IMR-90 (cell line): ENCODE measurements around the gene GOLGA1. TPM values are rescaled to one million over a fixed set of nuclear protein-coding genes. Genes with fewer than 3 reads are reported as not detected.

Source experiments
- ATAC-seq: fragments of 200-7000 bp; cut with Tn5 transposase; 2 replicates; pipeline ENCODE4 v1.9.1; 2020; ENCODE audit warnings: low read depth, mild to moderate bottlenecking, moderate library complexity
- BruUV-seq: library from RNA; stranded (reverse); fragments of 400-500 nt; replicated peaks from 2 replicates; lab custom pipeline; 2021; lab: Mats Ljungman, UMichigan
- CTCF ChIA-PET: fragments of 300-600 bp; formaldehyde crosslinking; extraction: SDS; loops from one replicate; lab custom pipeline; 2021; ENCODE audit warnings: antibody characterized with exemption; lab: Yijun Ruan, JAX
- POLR2A ChIA-PET: fragments of 300-600 bp; sonication (Branson Sonifier 250); formaldehyde crosslinking; loops from one replicate; lab custom pipeline; 2022; ENCODE audit warnings: antibody characterized with exemption; ENCODE audit not compliant: unreplicated experiment; lab: Charles Lee
- DNase-seq: peaks from one replicate; pipeline ENCODE4 v3.0.0; 2013
- H2AFZ ChIP-seq: replicated peaks from 2 replicates; pipeline ENCODE3; 2013; ENCODE audit warnings: low read length, mild to moderate bottlenecking; ENCODE audit not compliant: poor library complexity
- H2AK5ac ChIP-seq: 2 replicates; pipeline ENCODE4 v1.6.1; 2013; ENCODE audit warnings: low read depth, low read length, inconsistent platforms
- H2AK9ac ChIP-seq: replicated peaks from 2 replicates; pipeline ENCODE3; 2013; ENCODE audit warnings: mild to moderate bottlenecking, low read depth, low read length, moderate library complexity; ENCODE audit not compliant: poor library complexity
- H2BK120ac ChIP-seq: 2 replicates; pipeline ENCODE4 v1.6.1; 2013; ENCODE audit warnings: low read depth, low read length, inconsistent platforms
- H2BK15ac ChIP-seq: 3 replicates; pipeline ENCODE4 v1.6.1; 2013; ENCODE audit warnings: low read depth, low read length, inconsistent platforms
- H2BK20ac ChIP-seq: 2 replicates; pipeline ENCODE4 v1.6.1; 2013; ENCODE audit warnings: low read depth, mild to moderate bottlenecking, inconsistent platforms, low read length, moderate library complexity
- H2BK5ac ChIP-seq: 2 replicates; pipeline ENCODE4 v1.6.1; 2013; ENCODE audit warnings: mild to moderate bottlenecking, low read depth, low read length, inconsistent platforms; ENCODE audit not compliant: poor library complexity, severe bottlenecking
- H3K14ac ChIP-seq: replicated peaks from 2 replicates; pipeline ENCODE4 v1.6.1; 2013; ENCODE audit warnings: low read depth, low read length, inconsistent platforms
- H3K18ac ChIP-seq: 2 replicates; pipeline ENCODE4 v1.6.1; 2013; ENCODE audit warnings: low read depth, low read length, control low read depth
- H3K23ac ChIP-seq: 2 replicates; pipeline ENCODE4 v1.6.1; 2013; ENCODE audit warnings: low read depth, low read length, inconsistent platforms
- H3K27ac ChIP-seq: 2 replicates; pipeline ENCODE4 v1.5.1; 2013; ENCODE audit warnings: mild to moderate bottlenecking, control low read depth, low read length; ENCODE audit not compliant: insufficient read depth
- H3K27me3 ChIP-seq: 2 replicates; pipeline ENCODE4 v1.6.1; 2013; ENCODE audit warnings: low read length; ENCODE audit not compliant: control insufficient read depth, insufficient read depth
- H3K36me3 ChIP-seq: 2 replicates; pipeline ENCODE4 v1.6.1; 2013; ENCODE audit warnings: low read length, mixed read lengths; ENCODE audit not compliant: control insufficient read depth, insufficient read depth
- H3K4ac ChIP-seq: 2 replicates; pipeline ENCODE4 v1.6.1; 2013; ENCODE audit warnings: low read depth, low read length, inconsistent platforms
- H3K4me1 ChIP-seq: 2 replicates; pipeline ENCODE4 v1.6.1; 2013; ENCODE audit warnings: low read length, mixed read lengths; ENCODE audit not compliant: control insufficient read depth, insufficient read depth
- H3K4me2 ChIP-seq: 2 replicates; pipeline ENCODE4 v1.6.1; 2013; ENCODE audit warnings: low read depth, mild to moderate bottlenecking, control low read depth, low read length, moderate library complexity
- H3K4me3 ChIP-seq: 2 replicates; pipeline ENCODE4 v1.5.1; 2013; ENCODE audit warnings: low read depth, mild to moderate bottlenecking, control low read depth, low read length, moderate library complexity; ENCODE audit not compliant: insufficient read depth
- H3K56ac ChIP-seq: 2 replicates; pipeline ENCODE4 v1.6.1; 2013; ENCODE audit warnings: low read length, inconsistent platforms; ENCODE audit not compliant: insufficient read depth; ENCODE audit errors: extremely low read depth
- H3K79me1 ChIP-seq, 2 experiments: 2 replicates each; pipeline ENCODE4 v1.6.1; 2013; ENCODE audit warnings: low read length in 2 of 2, inconsistent platforms in 1 of 2, low read depth in 1 of 2
- H3K9ac ChIP-seq: 2 replicates; pipeline ENCODE4 v1.6.1; 2013; ENCODE audit warnings: low read depth, low read length, control low read depth
- H3K9me1 ChIP-seq: 2 replicates; pipeline ENCODE4 v1.6.1; 2013; ENCODE audit warnings: low read length, inconsistent platforms; ENCODE audit not compliant: insufficient read depth
- H3K9me3 ChIP-seq: 2 replicates; pipeline ENCODE4 v1.6.1; 2013; ENCODE audit warnings: low read length; ENCODE audit not compliant: control insufficient read depth, insufficient read depth
- H4K20me1 ChIP-seq: 2 replicates; pipeline ENCODE4 v1.6.1; 2013; ENCODE audit warnings: low read length, inconsistent platforms; ENCODE audit not compliant: insufficient read depth
- H4K5ac ChIP-seq: 2 replicates; pipeline ENCODE4 v1.6.1; 2013; ENCODE audit warnings: mild to moderate bottlenecking, low read depth, low read length, control low read depth
- H4K8ac ChIP-seq, 2 experiments: 2 replicates each; pipeline ENCODE4 v1.6.1; 2013; ENCODE audit warnings: low read depth in 2 of 2, low read length in 2 of 2, control low read depth in 1 of 2, inconsistent platforms in 1 of 2
- H4K91ac ChIP-seq: 2 replicates; pipeline ENCODE4 v1.6.1; 2013; ENCODE audit warnings: low read depth, low read length, inconsistent platforms; ENCODE audit not compliant: insufficient read depth
- CEBPB ChIP-seq: IDR thresholded peaks from 2 replicates; pipeline ENCODE4 v1.6.1; 2012; ENCODE audit warnings: low read depth, low read length, improper control_type of control experiment
- CHD1 ChIP-seq: IDR thresholded peaks from 2 replicates; pipeline ENCODE4 v1.6.1; 2012; ENCODE audit warnings: low read depth, low read length, improper control_type of control experiment
- NFE2L2 ChIP-seq: fragments of 150-350 bp; IDR thresholded peaks from 2 replicates; pipeline ENCODE4 v1.6.1; 2016; ENCODE audit warnings: low read depth, mild to moderate bottlenecking, low read length
- POLR2A ChIP-seq: IDR thresholded peaks from 2 replicates; pipeline ENCODE4 v1.6.1; 2012; ENCODE audit warnings: mild to moderate bottlenecking, low read depth, low read length
- RAD21 ChIP-seq: IDR thresholded peaks from 2 replicates; pipeline ENCODE4 v1.6.1; 2012; ENCODE audit warnings: low read length, improper control_type of control experiment
- RCOR1 ChIP-seq: IDR thresholded peaks from 2 replicates; pipeline ENCODE4 v1.6.1; 2012; ENCODE audit warnings: mild to moderate bottlenecking, low read length, improper control_type of control experiment; ENCODE audit not compliant: insufficient replicate concordance
- SMC3 ChIP-seq: fragments of 150-350 bp; IDR thresholded peaks from 2 replicates; pipeline ENCODE4 v1.6.1; 2016; ENCODE audit warnings: low read depth, mild to moderate bottlenecking, antibody characterized with exemption, low read length, moderate library complexity
- WGBS, 2 experiments: methylation state at CpG; one replicate each; pipeline versions ENCODE4 v1.1.5 to v1.1.7; 2013; ENCODE audit warnings: missing lambda C conversion rate in 2 of 2; ENCODE audit not compliant: insufficient read length in 1 of 2; ENCODE audit errors: extremely low coverage in 2 of 2; 5-methylcytosine and 5-hydroxymethylcytosine counted together
- dilution Hi-C: fragments of 300-500 bp; cut with HindIII; formaldehyde crosslinking; loops from one replicate; pipeline ENCODE4 v1.14.3; 2018; ENCODE audit warnings: low sequenced_read_pairs; ENCODE audit not compliant: unreplicated experiment
- in situ Hi-C: fragments of 300-500 bp; cut with MboI; formaldehyde crosslinking; loops from 3 replicates; pipeline ENCODE4 v1.14.3; 2019; ENCODE audit warnings: low sequenced_read_pairs, inconsistent platforms, mixed read lengths
- intact Hi-C: fragments of 100-400 bp; cut with micrococcal nuclease; formaldehyde crosslinking; loops from 2 replicates; pipeline ENCODE4 v1.10.0; 2022
- polyA plus RNA-seq, 3 experiments: library from polyadenylated mRNA; depleted of rRNA; stranded (reverse); fragments of >200 nt; gene quantifications; 2 replicates each; pipeline ENCODE4 v1.2.3, GENCODE V29; 2012; ENCODE audit warnings: low replicate concordance in 1 of 3
- total RNA-seq: library from RNA; depleted of rRNA; stranded (reverse); fragments of >200 nt; gene quantifications from 2 replicates; pipeline ENCODE4 v1.2.3, GENCODE V29; 2012
- TF ChIP-seq, protein P1 (sequence below): conservative IDR thresholded peaks from 2 replicates; pipeline ENCODE4 v1.5.1; 2012; ENCODE audit warnings: mild to moderate bottlenecking, low read depth, low read length, improper control_type of control experiment
- TF ChIP-seq, protein P2 (sequence below): fragments of 150-350 bp; IDR thresholded peaks from 2 replicates; pipeline ENCODE4 v1.6.1; 2016; ENCODE audit warnings: low read depth, mild to moderate bottlenecking, low read length, moderate library complexity, borderline replicate concordance
- TF ChIP-seq, protein P3 (sequence below): fragments of 150-350 bp; IDR thresholded peaks from 2 replicates; pipeline ENCODE4 v1.6.1; 2017; ENCODE audit warnings: mild to moderate bottlenecking, antibody characterized with exemption, low read length, low read depth

The GOLGA1 gene
- total and polyA plus RNA-seq, 2 of the 4 experiments (the other 2 are of a cell fraction): 10.6 to 12.7 TPM

DNA sequence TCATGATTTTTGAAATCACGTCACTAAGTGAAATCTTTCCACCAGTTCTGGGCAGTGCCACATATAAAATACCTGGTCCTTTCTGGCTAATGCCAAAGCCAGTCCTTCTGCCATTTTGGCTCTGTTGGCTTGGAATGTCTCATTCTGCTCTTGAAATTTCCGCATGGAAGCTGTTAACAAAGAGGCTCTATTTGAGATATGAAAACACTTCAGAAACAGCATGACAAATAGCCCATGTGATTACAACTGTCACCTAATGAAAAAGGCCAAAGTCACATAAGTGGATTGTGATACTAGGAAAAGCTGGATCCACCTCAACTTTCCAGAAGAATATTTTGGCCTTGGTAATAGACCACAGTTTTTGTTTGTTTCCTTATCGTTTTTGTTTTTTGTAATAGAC lies 12.8 kb downstream of the GOLGA1 start:
- Histone ChIP-seq H3K14ac (no peak overlapping the region), H4K5ac (no peak overlapping the region), H3K4me2 (no peak overlapping the region), H3K27ac (no peak overlapping the region), H2BK15ac (no peak overlapping the region), H4K8ac (no peak overlapping the region), H3K36me3 (peaks cover 13% of the 10 kb centered on the region), H3K9ac (no peak overlapping the region), H2BK20ac (no peak overlapping the region), H3K4me1 (no peaks in the 10 kb centered on the region), H3K18ac (no peak overlapping the region), H3K4ac (no peak overlapping the region), H2AFZ (no peak overlapping the region), H4K20me1 (no peaks in the 10 kb centered on the region), H4K91ac (no peak overlapping the region), H3K4me3 (no peak overlapping the region), H3K56ac (no peak overlapping the region), H2BK120ac (no peak overlapping the region), H3K23ac (no peak overlapping the region), H3K27me3 (no peaks in the 10 kb centered on the region), H2BK5ac (no peak overlapping the region), H2AK5ac (no peak overlapping the region), H3K9me1 (0 out of 2 replicates have a peak, but pooled peaks cover 3% of the 10 kb centered on the region), H3K79me1 (peaks cover 0 to 3% of the 10 kb centered on the region in 2 experiments; a peak in 2 of 4 replicates), H2AK9ac (no peak overlapping the region), H3K9me3 (no peaks in the 10 kb centered on the region)
- ChIA-PET POLR2A (interaction anchor here (0.7 kb wide), 1 partner anchor 50 kb away, joined by 3 read pairs; no protein-coding TSS in a partner anchor), CTCF (interaction anchor here (1.0 kb wide), 1 partner anchor 415 kb away, joined by 3 read pairs; no protein-coding TSS in a partner anchor)
- no peak for DNase-seq
- TF ChIP-seq CHD1 (no peak), RAD21 (no peak), POLR2A (no peak), SMC3 (no peak), RCOR1 (no peak), CEBPB (no peak), NFE2L2 (no peak)
- TF ChIP-seq, protein P1, sequence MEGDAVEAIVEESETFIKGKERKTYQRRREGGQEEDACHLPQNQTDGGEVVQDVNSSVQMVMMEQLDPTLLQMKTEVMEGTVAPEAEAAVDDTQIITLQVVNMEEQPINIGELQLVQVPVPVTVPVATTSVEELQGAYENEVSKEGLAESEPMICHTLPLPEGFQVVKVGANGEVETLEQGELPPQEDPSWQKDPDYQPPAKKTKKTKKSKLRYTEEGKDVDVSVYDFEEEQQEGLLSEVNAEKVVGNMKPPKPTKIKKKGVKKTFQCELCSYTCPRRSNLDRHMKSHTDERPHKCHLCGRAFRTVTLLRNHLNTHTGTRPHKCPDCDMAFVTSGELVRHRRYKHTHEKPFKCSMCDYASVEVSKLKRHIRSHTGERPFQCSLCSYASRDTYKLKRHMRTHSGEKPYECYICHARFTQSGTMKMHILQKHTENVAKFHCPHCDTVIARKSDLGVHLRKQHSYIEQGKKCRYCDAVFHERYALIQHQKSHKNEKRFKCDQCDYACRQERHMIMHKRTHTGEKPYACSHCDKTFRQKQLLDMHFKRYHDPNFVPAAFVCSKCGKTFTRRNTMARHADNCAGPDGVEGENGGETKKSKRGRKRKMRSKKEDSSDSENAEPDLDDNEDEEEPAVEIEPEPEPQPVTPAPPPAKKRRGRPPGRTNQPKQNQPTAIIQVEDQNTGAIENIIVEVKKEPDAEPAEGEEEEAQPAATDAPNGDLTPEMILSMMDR: no peak
- TF ChIP-seq, protein P2, sequence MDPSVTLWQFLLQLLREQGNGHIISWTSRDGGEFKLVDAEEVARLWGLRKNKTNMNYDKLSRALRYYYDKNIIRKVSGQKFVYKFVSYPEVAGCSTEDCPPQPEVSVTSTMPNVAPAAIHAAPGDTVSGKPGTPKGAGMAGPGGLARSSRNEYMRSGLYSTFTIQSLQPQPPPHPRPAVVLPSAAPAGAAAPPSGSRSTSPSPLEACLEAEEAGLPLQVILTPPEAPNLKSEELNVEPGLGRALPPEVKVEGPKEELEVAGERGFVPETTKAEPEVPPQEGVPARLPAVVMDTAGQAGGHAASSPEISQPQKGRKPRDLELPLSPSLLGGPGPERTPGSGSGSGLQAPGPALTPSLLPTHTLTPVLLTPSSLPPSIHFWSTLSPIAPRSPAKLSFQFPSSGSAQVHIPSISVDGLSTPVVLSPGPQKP: no peak
- TF ChIP-seq, protein P3, sequence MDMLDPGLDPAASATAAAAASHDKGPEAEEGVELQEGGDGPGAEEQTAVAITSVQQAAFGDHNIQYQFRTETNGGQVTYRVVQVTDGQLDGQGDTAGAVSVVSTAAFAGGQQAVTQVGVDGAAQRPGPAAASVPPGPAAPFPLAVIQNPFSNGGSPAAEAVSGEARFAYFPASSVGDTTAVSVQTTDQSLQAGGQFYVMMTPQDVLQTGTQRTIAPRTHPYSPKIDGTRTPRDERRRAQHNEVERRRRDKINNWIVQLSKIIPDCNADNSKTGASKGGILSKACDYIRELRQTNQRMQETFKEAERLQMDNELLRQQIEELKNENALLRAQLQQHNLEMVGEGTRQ: no peak
- in situ Hi-C loops (no loop called here), dilution Hi-C loops (no loop called here), intact Hi-C loops (no loop called here)
- BruUV-seq: no TSS peak
- ATAC-seq: no peak
- no CpG with 5 or more reads among the region's 3 CpGs for whole genome bisulfite sequencing, 2 experiments
